ENCODE measurements around the gene CACNG7.

Gene CACNG7

GRCh38 chr19:53909471-53910169 lies 542 bp downstream of the CACNG7 start:
- Histone ChIP-seq H3K79me2 (ENCODE audit: insufficient read depth, low read length) (no peaks in the 10 kb centered on the region), H2AFZ (ENCODE audit: low read depth, low read length) (no peak overlapping the region), H3K36me3 (ENCODE audit: insufficient read depth, low read length) (no peaks in the 10 kb centered on the region), H3K4me1 (ENCODE audit: insufficient read depth, low read length) (no peaks in the 10 kb centered on the region), H4K20me1 (ENCODE audit: insufficient read depth, low read length) (no peaks in the 10 kb centered on the region), H3K4me2 (ENCODE audit: insufficient read depth, low read length) (no peak overlapping the region), H3K27me3 (ENCODE audit: insufficient read depth, low read length, poor library complexity) (no peaks in the 10 kb centered on the region), H3K27ac (ENCODE audit: low read length) (no peak overlapping the region), H3K9me3 (ENCODE audit: insufficient read depth, low read length, severe bottlenecking) (no peaks in the 10 kb centered on the region), H3K4me3 (ENCODE audit: low read depth in 1 of 2, low read length in 2 of 2) (no peak overlapping the region), H3K9ac (ENCODE audit: low read depth, low read length) (no peak overlapping the region)
- DNase-seq (no peak), ATAC-seq (ENCODE audit: insufficient read depth, low read depth) (no peak)
- TF ChIP-seq, protein P1, sequence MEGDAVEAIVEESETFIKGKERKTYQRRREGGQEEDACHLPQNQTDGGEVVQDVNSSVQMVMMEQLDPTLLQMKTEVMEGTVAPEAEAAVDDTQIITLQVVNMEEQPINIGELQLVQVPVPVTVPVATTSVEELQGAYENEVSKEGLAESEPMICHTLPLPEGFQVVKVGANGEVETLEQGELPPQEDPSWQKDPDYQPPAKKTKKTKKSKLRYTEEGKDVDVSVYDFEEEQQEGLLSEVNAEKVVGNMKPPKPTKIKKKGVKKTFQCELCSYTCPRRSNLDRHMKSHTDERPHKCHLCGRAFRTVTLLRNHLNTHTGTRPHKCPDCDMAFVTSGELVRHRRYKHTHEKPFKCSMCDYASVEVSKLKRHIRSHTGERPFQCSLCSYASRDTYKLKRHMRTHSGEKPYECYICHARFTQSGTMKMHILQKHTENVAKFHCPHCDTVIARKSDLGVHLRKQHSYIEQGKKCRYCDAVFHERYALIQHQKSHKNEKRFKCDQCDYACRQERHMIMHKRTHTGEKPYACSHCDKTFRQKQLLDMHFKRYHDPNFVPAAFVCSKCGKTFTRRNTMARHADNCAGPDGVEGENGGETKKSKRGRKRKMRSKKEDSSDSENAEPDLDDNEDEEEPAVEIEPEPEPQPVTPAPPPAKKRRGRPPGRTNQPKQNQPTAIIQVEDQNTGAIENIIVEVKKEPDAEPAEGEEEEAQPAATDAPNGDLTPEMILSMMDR (IDR thresholded peaks at IDR 0.05; ENCODE audit: borderline replicate concordance, extremely low read depth, low read length, poor library complexity, severe bottlenecking) = no peak
- no peak for TF ChIP-seq EZH2 (IDR thresholded peaks at IDR 0.05; ENCODE audit: borderline replicate concordance, low read depth, low read length, severe bottlenecking)

DNA sequence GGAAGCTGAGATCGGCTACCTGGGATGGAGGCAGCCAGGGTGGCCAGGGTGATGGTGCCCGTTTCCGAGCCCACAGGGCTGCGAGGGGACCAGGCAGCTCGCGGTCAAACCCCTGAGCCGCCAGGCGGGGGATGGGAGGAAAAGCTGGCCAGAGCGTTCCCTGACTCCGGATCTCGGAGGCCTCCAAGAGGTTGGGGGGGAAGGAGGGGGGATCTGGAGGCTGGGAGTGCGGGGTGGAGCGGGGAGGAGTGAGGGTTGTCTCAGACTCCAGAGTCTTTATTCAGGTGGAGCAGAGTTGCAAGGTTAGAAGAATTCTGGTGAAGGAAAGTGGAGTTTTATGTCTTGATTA lies 1.1 kb downstream of the CACNG7 start:
- Histone ChIP-seq H3K79me2 (ENCODE audit: insufficient read depth, low read length) (no peaks in the 10 kb centered on the region), H2AFZ (ENCODE audit: low read depth, low read length) (no peak overlapping the region), H3K9ac (ENCODE audit: low read depth, low read length) (no peak overlapping the region), H3K4me3 (ENCODE audit: low read depth in 1 of 2, low read length in 2 of 2) (no peak overlapping the region), H3K4me1 (ENCODE audit: insufficient read depth, low read length) (no peaks in the 10 kb centered on the region), H3K9me3 (ENCODE audit: insufficient read depth, low read length, severe bottlenecking) (no peaks in the 10 kb centered on the region), H3K36me3 (ENCODE audit: insufficient read depth, low read length) (no peaks in the 10 kb centered on the region), H3K27me3 (ENCODE audit: insufficient read depth, low read length, poor library complexity) (no peaks in the 10 kb centered on the region), H3K27ac (ENCODE audit: low read length) (no peak overlapping the region), H4K20me1 (ENCODE audit: insufficient read depth, low read length) (no peaks in the 10 kb centered on the region), H3K4me2 (ENCODE audit: insufficient read depth, low read length) (no peak overlapping the region)
- TF ChIP-seq, protein P1 (IDR thresholded peaks at IDR 0.05; ENCODE audit: borderline replicate concordance, extremely low read depth, low read length, poor library complexity, severe bottlenecking) = no peak
- no peak for TF ChIP-seq EZH2 (IDR thresholded peaks at IDR 0.05; ENCODE audit: borderline replicate concordance, low read depth, low read length, severe bottlenecking)
- DNase-seq (no peak), ATAC-seq (ENCODE audit: insufficient read depth, low read depth) (no peak)

DNA sequence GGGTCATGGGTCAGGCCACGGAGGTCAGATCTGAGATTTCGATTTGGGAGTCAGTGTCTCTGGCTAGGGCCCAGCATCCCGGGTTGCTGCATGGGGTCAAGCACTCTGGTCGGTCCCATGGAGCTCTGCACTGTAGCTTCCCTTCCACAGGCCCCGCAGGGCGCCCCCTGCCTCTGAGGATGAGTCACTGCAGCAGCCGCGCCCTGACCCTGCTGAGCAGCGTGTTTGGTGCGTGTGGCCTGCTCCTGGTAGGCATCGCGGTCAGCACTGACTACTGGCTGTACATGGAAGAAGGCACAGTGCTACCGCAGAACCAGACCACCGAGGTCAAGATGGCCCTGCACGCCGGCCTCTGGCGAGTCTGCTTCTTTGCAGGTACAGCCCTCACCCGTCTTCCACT lies 3.6 kb downstream of the CACNG7 start:
- no peak overlapping the region for H2AFZ ChIP-seq (ENCODE audit: low read depth, low read length)
- H3K27ac ChIP-seq (ENCODE audit: low read length) = no peak overlapping the region
- no peak overlapping the region for H3K4me3 ChIP-seq (ENCODE audit: low read depth in 1 of 2, low read length in 2 of 2)
- TF ChIP-seq, protein P1 (IDR thresholded peaks at IDR 0.05; ENCODE audit: borderline replicate concordance, extremely low read depth, low read length, poor library complexity, severe bottlenecking) = peak; percentile 49
- TF ChIP-seq EZH2 (IDR thresholded peaks at IDR 0.05; ENCODE audit: borderline replicate concordance, low read depth, low read length, severe bottlenecking) = no peak
- H3K9me3 ChIP-seq (ENCODE audit: insufficient read depth, low read length, severe bottlenecking) = no peaks in the 10 kb centered on the region
- H3K9ac ChIP-seq (ENCODE audit: low read depth, low read length) = no peak overlapping the region
- H3K4me1 ChIP-seq (ENCODE audit: insufficient read depth, low read length) = no peaks in the 10 kb centered on the region
- no peaks in the 10 kb centered on the region for H3K79me2 ChIP-seq (ENCODE audit: insufficient read depth, low read length)
- DNase-seq (no peak), ATAC-seq (ENCODE audit: insufficient read depth, low read depth) (no peak)
- H3K36me3 ChIP-seq (ENCODE audit: insufficient read depth, low read length) = no peaks in the 10 kb centered on the region
- H4K20me1 ChIP-seq (ENCODE audit: insufficient read depth, low read length) = no peaks in the 10 kb centered on the region
- no peak overlapping the region for H3K4me2 ChIP-seq (ENCODE audit: insufficient read depth, low read length)
- no peaks in the 10 kb centered on the region for H3K27me3 ChIP-seq (ENCODE audit: insufficient read depth, low read length, poor library complexity)
